CD4-positive, alpha-beta T cell (primary cell): ENCODE measurements around the gene FGFR4. TPM values are rescaled to one million over a fixed set of nuclear protein-coding genes. Genes with fewer than 3 reads are reported as not detected.

Experiments
- ATAC-seq: fragments of 200-7000 bp; cut with Tn5 transposase; one replicate; pipeline ENCODE4 v1.10.0; 2022; ENCODE audit warnings: mild to moderate bottlenecking; ENCODE audit not compliant: poor library complexity
- CTCF ChIA-PET: fragments of 350-600 bp; sonication (Branson Sonifier 250); formaldehyde crosslinking; loops from one replicate; lab custom pipeline; 2021; ENCODE audit warnings: antibody characterized with exemption, inconsistent platforms; lab: Charles Lee
- POLR2A ChIA-PET: fragments of 350-600 bp; sonication (Branson Sonifier 250); formaldehyde crosslinking; loops from one replicate; lab custom pipeline; 2021; ENCODE audit warnings: antibody characterized with exemption, inconsistent platforms; lab: Charles Lee
- DNase-seq, 14 experiments: peaks; one replicate each; pipeline ENCODE4 v3.0.0-alpha.2; 2013 to 2020; ENCODE audit warnings: mixed read lengths in 2 of 14
- H3K27ac ChIP-seq, 2 donors: one replicate each; pipeline versions ENCODE4 v1.5.1 to v1.7.0; 2013; ENCODE audit warnings: low read length in 2 of 2, low read depth in 1 of 2, mild to moderate bottlenecking in 1 of 2
- H3K27me3 ChIP-seq, 2 experiments: 1 replicate in 1 of 2; 2 replicates in 1 of 2; pipeline versions ENCODE4 v1.6.1 to v1.7.0; 2013; ENCODE audit warnings: low read length in 2 of 2, control low read depth in 1 of 2, mild to moderate bottlenecking in 1 of 2, moderate library complexity in 1 of 2; ENCODE audit not compliant: insufficient read depth in 2 of 2, control insufficient read depth in 1 of 2
- H3K36me3 ChIP-seq: one replicate; pipeline ENCODE4 v1.6.1; 2013; ENCODE audit warnings: low read length, control low read depth; ENCODE audit not compliant: insufficient read depth
- H3K4me1 ChIP-seq: one replicate; pipeline ENCODE4 v1.6.1; 2013; ENCODE audit warnings: low read length, control low read depth; ENCODE audit not compliant: insufficient read depth
- H3K4me3 ChIP-seq: one replicate; pipeline ENCODE4 v1.5.1; 2013; ENCODE audit warnings: mild to moderate bottlenecking, low read length, moderate library complexity
- H3K9me3 ChIP-seq, 2 experiments: 1 replicate in 1 of 2; 2 replicates in 1 of 2; pipeline versions ENCODE4 v1.6.1 to v1.7.0; 2013; ENCODE audit warnings: low read length in 2 of 2, mild to moderate bottlenecking in 2 of 2, control low read depth in 1 of 2, moderate library complexity in 1 of 2; ENCODE audit not compliant: control insufficient read depth in 1 of 2, insufficient read depth in 1 of 2
- H3K27ac Mint-ChIP-seq: one replicate; pipeline ENCODE4 v1.8.0; 2020; ENCODE audit warnings: mixed read lengths
- H3K27me3 Mint-ChIP-seq: one replicate; pipeline ENCODE4 v1.8.0; 2021; ENCODE audit warnings: mixed read lengths
- H3K36me3 Mint-ChIP-seq: one replicate; pipeline ENCODE4 v1.8.0; 2021; ENCODE audit warnings: low read depth, mixed read lengths
- H3K4me1 Mint-ChIP-seq: one replicate; pipeline ENCODE4 v1.8.0; 2021; ENCODE audit warnings: low read depth, mixed read lengths
- H3K4me3 Mint-ChIP-seq: one replicate; pipeline ENCODE4 v1.8.0; 2020; ENCODE audit warnings: mild to moderate bottlenecking, mixed read lengths
- H3K9me3 Mint-ChIP-seq: one replicate; pipeline ENCODE4 v1.8.0; 2020; ENCODE audit warnings: mixed read lengths
- CTCF ChIP-seq: fragments of 200-600 bp; IDR thresholded peaks from one replicate; pipeline ENCODE4 v1.8.0; 2022; ENCODE audit warnings: antibody characterized with exemption, mild to moderate bottlenecking
- intact Hi-C, 2 experiments: fragments of 100-400 bp; cut with DNase I in 1 of 2; cut with micrococcal nuclease in 1 of 2; formaldehyde crosslinking; loops; one replicate each; pipeline versions ENCODE4 v1.15.1 to v1.9.0; 2023 to 2025; cut with DNase I, micrococcal nuclease
- total RNA-seq, 174 experiments: library from RNA in 2 of 174; stranded (reverse) in 2 of 174; gene quantifications; one replicate each; pipeline ENCODE4 v1.2.3 and lab custom pipeline; 2021 to 2026

Gene FGFR4
- total RNA-seq, 2 experiments from 2014 or later, result 2.8 to 3.1 TPM

- CTCF ChIA-PET, result no interaction called here
- H3K9me3 ChIP-seq, result no peaks in the 10 kb centered on the region
- intact Hi-C loops, result loop anchor here in 1 of 2 experiments (10.0 kb wide), 1 partner anchor 198 kb away; the partner anchor contains the start of gene MXD3
Observed at GRCh38 chr5:177116631-177117373, 30.1 kb downstream of the FGFR4 start.

GRCh38 chr5:177117441-177118045 is 30.8 kb downstream of the FGFR4 start:
- Mint-ChIP-seq H3K4me3 (no peak overlapping the region), H3K9me3 (no peaks in the 10 kb centered on the region), H3K36me3 (no peaks in the 10 kb centered on the region), H3K27ac (peak overlapping the region; percentile 64), H3K4me1 (peaks cover 20% of the 10 kb centered on the region), H3K27me3 (no peaks in the 10 kb centered on the region)
- H3K27me3 ChIP-seq, result no peaks in the 10 kb centered on the region
- H3K9me3 ChIP-seq, result no peaks in the 10 kb centered on the region
- no peak for ATAC-seq
- no peaks in the 10 kb centered on the region for H3K36me3 ChIP-seq
- POLR2A ChIA-PET, result interaction anchor here (1.0 to 1.4 kb wide), 2 partner anchors 16 to 17 kb away, joined by 3 to 6 read pairs; partner anchors contain the start of gene NSD1
- CTCF ChIA-PET, result no interaction called here
- no peak for DNase-seq
- no peak overlapping the region for H3K4me3 ChIP-seq
- no peak overlapping the region for H3K27ac ChIP-seq
- TF ChIP-seq CTCF, result no peak
- intact Hi-C loops, result loop anchor here (1.0 to 10.0 kb wide), 2 partner anchors 14 to 197 kb away; partner anchors contain the start of gene MXD3 (in 1 of the 2)
- H3K4me1 ChIP-seq, result peaks cover 19% of the 10 kb centered on the region

More at GRCh38 chr5:177116631-177117373, 30.1 kb downstream of the FGFR4 start:
- Histone ChIP-seq H3K4me3 (peak overlapping the region; percentile 44), H3K27ac (no peak overlapping the region), H3K27me3 (no peaks in the 10 kb centered on the region), H3K36me3 (no peaks in the 10 kb centered on the region), H3K4me1 (peaks cover 23% of the 10 kb centered on the region)
- Mint-ChIP-seq H3K9me3 (no peaks in the 10 kb centered on the region), H3K4me3 (peak overlapping the region; percentile 73), H3K27me3 (no peaks in the 10 kb centered on the region), H3K27ac (peak overlapping the region; percentile 64), H3K4me1 (peaks cover 20% of the 10 kb centered on the region), H3K36me3 (no peaks in the 10 kb centered on the region)
- peak; percentile 97 for ATAC-seq
- TF ChIP-seq CTCF, result no peak
- POLR2A ChIA-PET, result interaction anchor here (1.4 kb wide), 1 partner anchor 16 kb away, joined by 6 read pairs; the partner anchor contains the start of gene NSD1
- DNase-seq, result peak; percentile 67 to 91 (median 76)

DNA sequence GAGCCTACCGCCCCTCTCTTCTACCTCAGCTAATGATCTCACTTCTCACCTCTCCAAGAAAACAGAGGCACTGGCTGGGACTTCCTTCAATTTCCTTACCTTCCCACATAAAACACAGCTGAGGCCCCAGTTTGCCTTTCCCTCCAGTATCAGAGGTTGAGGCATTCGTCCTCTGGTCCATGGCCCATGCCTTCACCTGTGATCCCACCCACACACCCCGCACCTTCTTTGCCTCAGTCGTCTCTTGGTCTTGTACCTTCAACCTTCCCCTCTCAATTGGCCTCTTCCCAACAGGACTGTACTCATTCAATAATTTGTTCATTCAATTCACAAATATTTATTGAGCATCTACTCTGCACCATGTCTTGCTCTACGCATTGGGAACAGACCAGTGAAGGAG is 35.9 kb downstream of the FGFR4 start:
- no peak for TF ChIP-seq CTCF
- Histone ChIP-seq H3K4me1 (peaks cover 3% of the 10 kb centered on the region), H3K27ac (no peak overlapping the region), H3K27me3 (no peaks in the 10 kb centered on the region), H3K36me3 (no peaks in the 10 kb centered on the region), H3K9me3 (no peaks in the 10 kb centered on the region), H3K4me3 (no peak overlapping the region)
- H3K9me3 Mint-ChIP-seq, result no peaks in the 10 kb centered on the region
- CTCF ChIA-PET, result no interaction called here
- H3K27ac Mint-ChIP-seq, result no peak overlapping the region
- peaks cover 4% of the 10 kb centered on the region for H3K4me1 Mint-ChIP-seq
- ATAC-seq, result no peak
- intact Hi-C loops, result no loop called here
- no peaks in the 10 kb centered on the region for H3K36me3 Mint-ChIP-seq
- H3K27me3 Mint-ChIP-seq, result no peaks in the 10 kb centered on the region
- POLR2A ChIA-PET, result no interaction called here
- no peak for DNase-seq
- no peak overlapping the region for H3K4me3 Mint-ChIP-seq
